ENCODE results near the gene FAM13C. TPM values are rescaled to one million over a fixed set of nuclear protein-coding genes. Genes with fewer than 3 reads are reported as not detected.

The FAM13C gene
- total RNA-seq, 1 experiment from 2014 or later, result not detected

GRCh38 chr10:59276919-59277318 is 85.4 kb downstream of the FAM13C start:
- Mint-ChIP-seq H3K9me3 (ENCODE audit: unreplicated experiment) (no peaks in the 10 kb centered on the region), H3K4me1 (ENCODE audit: insufficient read depth, unreplicated experiment) (no peaks in the 10 kb centered on the region), H3K36me3 (ENCODE audit: insufficient read depth, unreplicated experiment) (no peaks in the 10 kb centered on the region), H3K4me3 (ENCODE audit: unreplicated experiment) (no peak overlapping the region), H3K27ac (ENCODE audit: low read depth, unreplicated experiment) (no peak overlapping the region), H3K27me3 (ENCODE audit: insufficient read depth, unreplicated experiment) (peaks cover 34% of the 10 kb centered on the region)
- no peak for TF ChIP-seq CTCF (IDR thresholded peaks at IDR 0.05; ENCODE audit: unreplicated experiment)
- CTCF ChIA-PET, result no interaction called here
- intact Hi-C loops (cut with micrococcal nuclease), result no loop called here
- no TSS peak for BruUV-seq (replicated peaks)
- no peak for DNase-seq (ENCODE audit: unreplicated experiment)
- POLR2A ChIA-PET, result interaction anchor here (0.6 kb wide), 1 partner anchor 60 kb away, joined by 4 read pairs; no protein-coding TSS in a partner anchor

GRCh38 chr10:59276133-59276532 is 86.2 kb downstream of the FAM13C start:
- no peak for TF ChIP-seq CTCF (IDR thresholded peaks at IDR 0.05; ENCODE audit: unreplicated experiment)
- Mint-ChIP-seq H3K27ac (ENCODE audit: low read depth, unreplicated experiment) (no peak overlapping the region), H3K4me3 (ENCODE audit: unreplicated experiment) (no peak overlapping the region), H3K4me1 (ENCODE audit: insufficient read depth, unreplicated experiment) (no peaks in the 10 kb centered on the region), H3K36me3 (ENCODE audit: insufficient read depth, unreplicated experiment) (no peaks in the 10 kb centered on the region), H3K9me3 (ENCODE audit: unreplicated experiment) (no peaks in the 10 kb centered on the region), H3K27me3 (ENCODE audit: insufficient read depth, unreplicated experiment) (peaks cover 34% of the 10 kb centered on the region)
- no TSS peak for BruUV-seq (replicated peaks)
- DNase-seq (ENCODE audit: unreplicated experiment), result no peak
- intact Hi-C loops (cut with micrococcal nuclease), result no loop called here
- ChIA-PET POLR2A (interaction anchor here (0.6 kb wide), 1 partner anchor 61 kb away, joined by 4 read pairs; no protein-coding TSS in a partner anchor), CTCF (no interaction called here)

- no peak for TF ChIP-seq CTCF (IDR thresholded peaks at IDR 0.05; ENCODE audit: unreplicated experiment)
- intact Hi-C loops (cut with micrococcal nuclease), result no loop called here
- H3K9me3 Mint-ChIP-seq (ENCODE audit: unreplicated experiment), result no peaks in the 10 kb centered on the region
- no peaks in the 10 kb centered on the region for H3K4me1 Mint-ChIP-seq (ENCODE audit: insufficient read depth, unreplicated experiment)
- ChIA-PET CTCF (no interaction called here), POLR2A (interaction anchor here (0.6 kb wide), 1 partner anchor 491 kb away, joined by 3 read pairs; no protein-coding TSS in a partner anchor)
- H3K36me3 Mint-ChIP-seq (ENCODE audit: insufficient read depth, unreplicated experiment), result no peaks in the 10 kb centered on the region
- no peak overlapping the region for H3K27ac Mint-ChIP-seq (ENCODE audit: low read depth, unreplicated experiment)
- BruUV-seq (replicated peaks), result no TSS peak
- H3K27me3 Mint-ChIP-seq (ENCODE audit: insufficient read depth, unreplicated experiment), result peaks cover 50% of the 10 kb centered on the region
- H3K4me3 Mint-ChIP-seq (ENCODE audit: unreplicated experiment), result no peak overlapping the region
- DNase-seq (ENCODE audit: unreplicated experiment), result no peak
Observed at GRCh38 chr10:59273445-59273844, 88.9 kb downstream of the FAM13C start.

- no TSS peak for BruUV-seq (replicated peaks)
- H3K9me3 Mint-ChIP-seq (ENCODE audit: unreplicated experiment), result no peaks in the 10 kb centered on the region
- H3K4me1 Mint-ChIP-seq (ENCODE audit: insufficient read depth, unreplicated experiment), result no peaks in the 10 kb centered on the region
- H3K4me3 Mint-ChIP-seq (ENCODE audit: unreplicated experiment), result no peak overlapping the region
- DNase-seq (ENCODE audit: unreplicated experiment), result no peak
- peaks cover 50% of the 10 kb centered on the region for H3K27me3 Mint-ChIP-seq (ENCODE audit: insufficient read depth, unreplicated experiment)
- no peaks in the 10 kb centered on the region for H3K36me3 Mint-ChIP-seq (ENCODE audit: insufficient read depth, unreplicated experiment)
- CTCF ChIA-PET, result no interaction called here
- POLR2A ChIA-PET, result no interaction called here
- intact Hi-C loops (cut with micrococcal nuclease), result no loop called here
- no peak overlapping the region for H3K27ac Mint-ChIP-seq (ENCODE audit: low read depth, unreplicated experiment)
- no peak for TF ChIP-seq CTCF (IDR thresholded peaks at IDR 0.05; ENCODE audit: unreplicated experiment)
Observed at GRCh38 chr10:59272061-59272460, 90.3 kb downstream of the FAM13C start.
